22Rv1 (cell line): Measurements from ENCODE around the gene CCDC15.

Source experiments
- CTCF ChIP-seq: fragments of 450-650 bp; IDR thresholded peaks from 2 replicates; pipeline ENCODE4 v1.5.1; 2017; ENCODE audit warnings: mild to moderate bottlenecking
- ZFX ChIP-seq: fragments of 450-650 bp; IDR thresholded peaks from 2 replicates; pipeline ENCODE4 v1.6.1; 2017; ENCODE audit warnings: antibody characterized with exemption, borderline replicate concordance

GRCh38 chr11:125072218-125072960 is 118.4 kb downstream of the CCDC15 start:
- TF ChIP-seq CTCF: no peak
- no peak for TF ChIP-seq ZFX
